Gastrocnemius medialis (tissue), 4 donors: Measurements from ENCODE around the gene ESPL1. TPM values are rescaled to one million over a fixed set of nuclear protein-coding genes. Genes with fewer than 3 reads are reported as not detected.

ENCODE experiments used
- ATAC-seq, 2 donors: fragments of 150-250 bp; one replicate each; pipeline ENCODE4 v1.9.1; 2016
- DNase-seq, 2 donors: peaks; one replicate each; pipeline ENCODE4 v3.0.0-alpha.2; 2019
- H3K27ac ChIP-seq, 4 donors: fragments of 200-600 bp; sonication (generic); 1 replicate in 1 of 4; 2 replicates in 3 of 4; pipeline ENCODE4 v1.5.1; 2016 to 2018; ENCODE audit warnings: mild to moderate bottlenecking in 2 of 4, moderate library complexity in 1 of 4
- H3K27me3 ChIP-seq, 3 donors: fragments of 200-600 bp; sonication (generic) in 2 of 3; 1 replicate in 1 of 3; 2 replicates in 2 of 3; pipeline versions ENCODE4 v1.5.1 to v1.6.0; 2016 to 2019; ENCODE audit warnings: mild to moderate bottlenecking in 1 of 3, moderate library complexity in 1 of 3
- H3K36me3 ChIP-seq, 2 donors: fragments of 200-600 bp; sonication (generic) in 1 of 2; one replicate each; pipeline ENCODE4 v1.5.1; 2017 to 2018
- H3K4me1 ChIP-seq, 2 donors: fragments of 200-600 bp; sonication (generic) in 1 of 2; one replicate each; pipeline ENCODE4 v1.5.1; 2016 to 2017; ENCODE audit warnings: mild to moderate bottlenecking in 2 of 2
- H3K4me3 ChIP-seq, 4 donors: fragments of 200-600 bp; sonication (generic) in 3 of 4; 1 replicate in 1 of 4; 2 replicates in 3 of 4; pipeline ENCODE4 v1.5.1; 2016 to 2019; ENCODE audit warnings: mild to moderate bottlenecking in 2 of 4
- H3K9me3 ChIP-seq, 3 donors: fragments of 200-600 bp; sonication (generic) in 2 of 3; 1 replicate in 1 of 3; 2 replicates in 2 of 3; pipeline ENCODE4 v1.5.1; 2016 to 2019
- POLR2A ChIP-seq, 2 donors: fragments of 450-650 bp; IDR thresholded peaks; one replicate each; pipeline ENCODE4 v1.6.1; 2017; ENCODE audit warnings: antibody characterized with exemption in 2 of 2, mild to moderate bottlenecking in 2 of 2, moderate library complexity in 2 of 2
- in situ Hi-C, 4 donors: fragments of 200-750 bp; cut with MboI; loops; one replicate each; pipeline versions ENCODE4 v1.15.0 to v1.8.0; 2017; ENCODE audit warnings: low sequenced_read_pairs in 4 of 4
- intact Hi-C: fragments of 100-400 bp; cut with DNase I; formaldehyde crosslinking; loops from one replicate; pipeline ENCODE4 v1.15.1; 2023; ENCODE audit warnings: low total_unique reads
- total RNA-seq, 4 donors: library from RNA; depleted of rRNA; stranded (reverse); fragments of >200 nt; gene quantifications; one replicate each; pipeline versions ENCODE4 v1.1.0 to v1.2.3, GENCODE V29; 2016
- TF ChIP-seq, protein P1 (sequence below), 5 experiments: fragments of 450-650 bp in 3 of 5; fragments of 200-600 bp in 2 of 5; sonication (generic) in 2 of 5; IDR thresholded peaks in 4 of 5; conservative IDR thresholded peaks in 1 of 5; 1 replicate in 4 of 5; 2 replicates in 1 of 5; pipeline ENCODE4 v1.5.1; 2016 to 2019; ENCODE audit warnings: antibody characterized with exemption in 5 of 5, mild to moderate bottlenecking in 3 of 5, moderate library complexity in 3 of 5

Gene ESPL1
- total RNA-seq, 4 donors from 2014 or later: 0.20 to 0.44 (median 0.24) TPM; not detected in 1

DNA sequence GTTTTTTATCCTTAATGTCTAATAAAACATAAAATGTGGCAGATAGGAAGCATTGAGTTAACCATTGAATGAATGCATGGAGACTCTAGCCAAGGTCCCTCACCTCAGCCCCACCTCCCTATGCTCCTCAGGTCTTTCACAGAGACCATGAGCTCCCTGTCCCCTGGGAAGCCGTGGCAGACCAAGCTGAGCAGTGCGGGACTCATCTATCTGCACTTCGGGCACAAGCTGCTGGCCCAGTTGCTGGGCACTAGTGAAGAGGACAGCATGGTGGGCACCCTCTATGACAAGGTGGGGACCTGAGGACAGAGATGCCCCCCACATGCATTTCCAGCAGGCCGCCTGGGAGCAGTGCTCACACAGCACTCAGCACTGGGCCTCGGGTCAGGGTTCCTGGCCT lies 34.8 kb downstream of the ESPL1 start:
- peaks cover 16 to 19% of the 10 kb centered on the region in 2 donors for H3K4me1 ChIP-seq
- DNase-seq (no peak), ATAC-seq (no peak)

DNA sequence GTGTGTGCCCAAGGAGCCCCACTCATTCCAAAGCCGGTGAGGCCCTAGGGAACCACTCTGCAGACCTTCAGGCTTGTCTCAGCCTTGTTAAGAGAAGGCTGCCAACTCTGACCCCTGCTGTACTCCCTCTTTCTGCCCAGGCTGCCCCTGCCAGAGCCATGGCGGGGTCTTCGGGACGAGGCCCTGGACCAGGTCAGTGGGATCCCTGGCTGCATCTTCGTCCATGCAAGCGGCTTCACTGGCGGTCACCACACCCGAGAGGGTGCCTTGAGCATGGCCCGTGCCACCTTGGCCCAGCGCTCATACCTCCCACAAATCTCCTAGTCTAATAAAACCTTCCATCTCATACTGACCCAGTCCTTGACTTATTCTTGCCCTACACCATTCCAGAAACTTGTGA lies 38.7 kb downstream of the ESPL1 start:
- H3K9me3 ChIP-seq: no peaks in the 10 kb centered on the region
- ATAC-seq (no peak), DNase-seq (no peak)
- peaks cover 0 to 81% of the 10 kb centered on the region in 2 donors for H3K36me3 ChIP-seq
- H3K4me1 ChIP-seq: no peaks in the 10 kb centered on the region
- intact Hi-C loops (no loop called here), in situ Hi-C loops (no loop called here)
- H3K27ac ChIP-seq: no peak overlapping the region
- H3K27me3 ChIP-seq: no peaks in the 10 kb centered on the region
- H3K4me3 ChIP-seq: no peak overlapping the region
- TF ChIP-seq POLR2A (IDR thresholded peaks at IDR 0.05): no peak
- TF ChIP-seq, protein P1, sequence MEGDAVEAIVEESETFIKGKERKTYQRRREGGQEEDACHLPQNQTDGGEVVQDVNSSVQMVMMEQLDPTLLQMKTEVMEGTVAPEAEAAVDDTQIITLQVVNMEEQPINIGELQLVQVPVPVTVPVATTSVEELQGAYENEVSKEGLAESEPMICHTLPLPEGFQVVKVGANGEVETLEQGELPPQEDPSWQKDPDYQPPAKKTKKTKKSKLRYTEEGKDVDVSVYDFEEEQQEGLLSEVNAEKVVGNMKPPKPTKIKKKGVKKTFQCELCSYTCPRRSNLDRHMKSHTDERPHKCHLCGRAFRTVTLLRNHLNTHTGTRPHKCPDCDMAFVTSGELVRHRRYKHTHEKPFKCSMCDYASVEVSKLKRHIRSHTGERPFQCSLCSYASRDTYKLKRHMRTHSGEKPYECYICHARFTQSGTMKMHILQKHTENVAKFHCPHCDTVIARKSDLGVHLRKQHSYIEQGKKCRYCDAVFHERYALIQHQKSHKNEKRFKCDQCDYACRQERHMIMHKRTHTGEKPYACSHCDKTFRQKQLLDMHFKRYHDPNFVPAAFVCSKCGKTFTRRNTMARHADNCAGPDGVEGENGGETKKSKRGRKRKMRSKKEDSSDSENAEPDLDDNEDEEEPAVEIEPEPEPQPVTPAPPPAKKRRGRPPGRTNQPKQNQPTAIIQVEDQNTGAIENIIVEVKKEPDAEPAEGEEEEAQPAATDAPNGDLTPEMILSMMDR (IDR thresholded peaks at IDR 0.05 in 4 of 5, conservative IDR thresholded peaks at IDR 0.05 in 1 of 5): no peak

More for the DNA sequence above, 34.8 kb downstream of the ESPL1 start:
- no peaks in the 10 kb centered on the region for H3K27me3 ChIP-seq
- peaks cover 0 to 53% of the 10 kb centered on the region in 2 donors for H3K36me3 ChIP-seq
- TF ChIP-seq, protein P1 (IDR thresholded peaks at IDR 0.05 in 4 of 5, conservative IDR thresholded peaks at IDR 0.05 in 1 of 5): no peak
- no peak for TF ChIP-seq POLR2A (IDR thresholded peaks at IDR 0.05)
- in situ Hi-C loops: no loop called here
- intact Hi-C loops: no loop called here
- no peaks in the 10 kb centered on the region for H3K9me3 ChIP-seq
- no peak overlapping the region for H3K4me3 ChIP-seq
- no peak overlapping the region for H3K27ac ChIP-seq

DNA sequence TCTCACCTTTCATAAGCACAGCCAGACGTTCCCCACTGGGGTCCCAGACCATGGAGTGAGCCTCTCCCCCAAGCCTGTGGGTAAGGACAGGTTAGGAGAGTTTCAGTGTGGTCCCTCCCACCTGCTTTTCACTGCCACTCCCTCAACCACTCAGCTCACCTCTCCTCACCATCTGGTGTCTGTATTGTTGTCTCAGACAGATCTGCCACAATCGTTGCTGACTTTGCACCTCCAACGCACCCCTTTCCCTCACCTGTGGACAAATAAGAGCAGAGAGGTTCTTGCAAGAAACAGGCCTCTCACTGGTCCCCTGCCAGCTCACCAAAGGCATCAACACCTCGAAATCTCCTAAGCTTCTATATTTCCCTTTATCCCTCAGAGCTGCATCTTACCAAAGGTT lies 40.2 kb downstream of the ESPL1 start:
- H3K4me3 ChIP-seq: no peak overlapping the region
- H3K4me1 ChIP-seq: no peaks in the 10 kb centered on the region
- H3K36me3 ChIP-seq: peaks cover 0 to 74% of the 10 kb centered on the region in 2 donors
- intact Hi-C loops: no loop called here
- in situ Hi-C loops: no loop called here
- no peaks in the 10 kb centered on the region for H3K9me3 ChIP-seq
- no peak overlapping the region for H3K27ac ChIP-seq
- no peak for ATAC-seq
- H3K27me3 ChIP-seq: no peaks in the 10 kb centered on the region
- no peak for TF ChIP-seq POLR2A (IDR thresholded peaks at IDR 0.05)
- TF ChIP-seq, protein P1 (IDR thresholded peaks at IDR 0.05 in 4 of 5, conservative IDR thresholded peaks at IDR 0.05 in 1 of 5): no peak
- DNase-seq: no peak

DNA sequence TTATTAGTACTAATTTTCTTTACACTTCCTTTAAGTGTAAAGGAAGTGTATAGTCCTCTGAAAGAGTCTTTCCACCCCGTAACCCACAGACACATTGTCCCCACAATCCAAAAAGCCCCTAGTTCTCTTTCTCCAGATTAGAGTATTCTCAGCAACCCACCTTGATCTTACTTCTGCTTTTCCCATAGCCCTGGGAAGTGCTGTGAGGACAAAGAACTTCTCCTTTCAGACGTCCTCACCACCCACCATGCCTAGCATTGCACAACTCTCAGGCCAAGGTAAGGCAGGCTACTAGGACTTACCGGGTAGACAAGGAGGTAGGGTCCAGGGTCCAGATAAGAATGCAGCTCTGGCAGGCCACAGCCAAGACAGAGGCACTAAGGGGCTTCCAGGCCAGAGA lies 45.9 kb downstream of the ESPL1 start:
- H3K36me3 ChIP-seq: peaks cover 0 to 79% of the 10 kb centered on the region in 2 donors
- in situ Hi-C loops (no loop called here), intact Hi-C loops (no loop called here)
- H3K27me3 ChIP-seq: no peaks in the 10 kb centered on the region
- DNase-seq: no peak
- no peak overlapping the region for H3K4me3 ChIP-seq
- H3K27ac ChIP-seq: no peak overlapping the region
- ATAC-seq: no peak
- no peaks in the 10 kb centered on the region for H3K9me3 ChIP-seq
- TF ChIP-seq, protein P1 (IDR thresholded peaks at IDR 0.05 in 4 of 5, conservative IDR thresholded peaks at IDR 0.05 in 1 of 5): no peak
- no peak for TF ChIP-seq POLR2A (IDR thresholded peaks at IDR 0.05)
- H3K4me1 ChIP-seq: peaks cover 0 to 2% of the 10 kb centered on the region in 2 donors
